ENCODE results near the gene GSAP.

GSAP gene

GRCh38 chr7:77327067-77327931, 88.8 kb downstream of the GSAP start:
- no peak for DNase-seq (ENCODE audit: low spot score)

DNA sequence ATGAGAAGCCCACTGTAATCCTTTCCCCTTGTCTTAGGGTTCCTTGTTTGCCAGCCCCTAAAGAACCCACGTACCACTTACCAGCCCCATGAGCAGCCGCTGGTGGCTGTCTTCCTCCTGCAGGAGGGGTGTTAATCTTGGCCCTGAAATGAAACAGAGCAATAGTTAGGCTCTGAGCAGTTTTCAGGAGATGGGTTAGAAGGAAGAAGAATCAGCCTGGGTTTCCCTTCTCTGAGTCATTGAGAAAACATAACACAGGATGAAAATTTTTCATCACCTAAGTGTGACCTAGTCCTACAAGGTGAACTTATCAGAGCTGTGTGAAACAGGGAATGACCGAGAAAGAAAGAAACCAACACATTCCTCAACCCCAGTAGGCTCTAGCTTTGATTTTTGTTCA, 90.0 kb downstream of the GSAP start:
- no peak for DNase-seq (ENCODE audit: low spot score)

DNA sequence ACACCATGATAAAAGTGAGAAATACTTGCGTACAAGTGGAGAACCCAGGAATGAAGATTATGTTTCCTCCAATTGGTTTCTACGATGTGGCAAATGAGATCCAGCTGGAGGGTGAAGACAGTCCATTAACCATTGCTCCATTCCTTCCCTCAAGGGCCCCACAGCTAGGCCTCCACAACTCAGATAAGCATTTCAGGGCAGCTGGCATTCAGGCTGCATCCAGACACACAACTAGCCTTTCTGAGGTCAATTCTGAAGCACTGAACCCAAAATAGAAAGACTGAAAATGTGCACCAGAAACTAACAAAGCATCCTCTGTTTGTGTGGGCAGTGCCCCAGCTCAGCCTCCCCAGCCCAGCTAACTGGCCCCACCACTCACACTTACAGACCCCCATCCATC, 94.8 kb downstream of the GSAP start:
- DNase-seq (ENCODE audit: low spot score): no peak

DNA sequence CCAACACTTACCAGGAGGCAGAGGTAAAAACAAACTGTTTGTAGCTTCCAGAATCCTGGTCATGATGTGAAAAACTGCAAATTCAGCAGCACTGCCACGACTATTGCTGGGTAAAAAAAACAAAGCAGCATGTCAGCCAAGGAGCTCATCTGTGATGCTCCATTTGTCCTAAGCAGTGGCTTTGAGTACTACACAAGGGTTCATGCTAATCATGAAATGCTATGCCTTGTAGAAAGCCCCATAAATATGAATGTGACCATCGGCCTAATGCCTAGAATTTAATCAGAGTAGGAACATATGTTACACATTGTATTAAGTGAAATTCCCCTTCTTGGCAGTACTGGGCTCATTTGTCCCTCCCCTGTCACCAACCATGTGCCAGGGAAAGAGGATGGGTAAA, 95.4 kb downstream of the GSAP start:
- no peak for DNase-seq (ENCODE audit: low spot score)

- no peak for DNase-seq (ENCODE audit: low spot score)
Observed at GRCh38 chr7:77320137-77320536, 96.0 kb downstream of the GSAP start.

DNA sequence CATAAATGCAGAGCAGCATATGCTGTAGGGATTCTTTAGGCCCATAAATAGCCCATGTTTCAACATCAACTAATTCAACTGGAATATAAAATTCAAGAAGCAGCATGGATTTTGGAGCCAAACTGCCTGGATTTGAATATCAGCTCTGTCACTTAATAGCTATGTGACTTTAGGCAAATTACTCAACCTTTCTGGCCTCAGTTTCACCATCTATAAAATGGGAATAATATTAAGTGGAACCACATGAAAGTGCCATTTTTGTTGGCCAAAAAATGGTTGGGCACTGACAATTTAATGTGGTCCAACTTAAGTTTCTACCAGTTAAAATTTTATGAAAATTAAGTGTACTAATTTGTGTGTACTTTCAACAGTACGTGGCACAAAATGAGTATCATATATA, 98.1 kb downstream of the GSAP start:
- no peak for DNase-seq (ENCODE audit: low spot score)

- no peak for DNase-seq (ENCODE audit: low spot score)
Observed at GRCh38 chr7:77316219-77316978, 99.8 kb downstream of the GSAP start.

DNA sequence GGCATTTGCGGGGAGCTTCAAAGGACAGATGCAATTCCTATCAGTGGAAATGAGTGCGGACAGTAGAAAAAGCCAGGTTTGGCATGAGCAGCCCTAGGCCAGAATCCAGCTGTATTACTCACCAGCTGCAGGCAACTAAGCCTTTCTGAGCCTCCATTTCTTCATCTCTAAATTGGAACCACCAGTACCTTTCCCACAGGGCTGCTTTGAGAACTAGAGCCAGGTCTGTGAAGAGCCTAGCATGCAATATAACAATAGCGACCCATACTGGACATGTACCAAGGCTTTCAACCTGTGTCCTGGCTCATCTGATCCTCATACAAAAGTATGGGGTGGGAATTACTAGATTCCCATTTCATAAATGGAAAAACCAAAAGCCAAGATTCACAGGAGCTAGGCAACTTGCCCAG, 101.0 kb downstream of the GSAP start:
- no peak for DNase-seq (ENCODE audit: low spot score)

DNA sequence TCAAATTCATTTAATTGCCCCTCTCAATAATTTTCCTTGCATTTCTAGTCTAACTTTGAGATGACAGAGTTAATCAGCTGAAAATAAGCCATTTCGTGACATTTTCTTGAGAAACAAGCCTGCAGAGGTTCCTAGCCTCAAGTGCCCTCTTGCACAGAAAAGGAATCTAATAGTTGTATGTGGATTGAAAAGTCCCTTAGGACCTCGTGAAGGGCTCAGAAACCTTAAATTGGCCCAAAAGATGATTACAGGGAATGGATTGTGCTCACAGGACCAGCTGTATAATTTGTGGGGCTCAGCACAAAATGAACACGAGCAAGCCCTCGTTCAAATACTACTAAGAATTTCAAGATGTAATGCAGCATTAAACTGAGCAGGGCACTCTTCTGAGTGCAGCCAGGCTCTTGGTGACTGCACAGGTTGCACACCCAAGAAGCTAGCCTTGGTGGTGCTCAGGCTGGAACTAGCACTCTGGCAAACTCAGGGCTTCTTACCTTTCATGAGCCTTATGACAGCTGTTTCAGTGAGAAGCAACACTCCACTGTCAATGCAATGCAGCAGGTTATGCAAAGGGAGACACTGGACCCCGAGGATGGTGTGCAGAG, 102.2 kb downstream of the GSAP start:
- no peak for DNase-seq (ENCODE audit: low spot score)

- DNase-seq (ENCODE audit: low spot score): no peak
Observed at GRCh38 chr7:77313085-77313484, 103.1 kb downstream of the GSAP start.

DNA sequence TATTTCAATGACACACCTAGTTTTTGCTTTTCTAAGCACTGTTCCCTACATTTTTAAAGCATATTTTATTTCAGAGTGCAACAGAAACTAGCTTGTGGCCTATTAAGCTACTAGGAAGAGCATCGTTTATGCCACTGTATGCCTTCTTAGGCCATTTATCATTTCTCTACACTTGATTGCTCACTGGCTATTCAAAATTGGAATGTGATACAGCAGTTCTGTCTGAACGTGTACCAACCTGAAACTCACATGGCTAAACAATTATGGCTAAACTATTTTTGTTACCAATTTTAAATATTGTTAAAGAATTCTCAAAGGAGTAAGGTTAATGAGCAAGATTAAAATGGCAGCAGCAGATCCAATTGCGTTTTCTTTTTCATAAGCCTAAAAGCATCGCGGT, 105.2 kb downstream of the GSAP start:
- DNase-seq (ENCODE audit: low spot score): no peak

DNA sequence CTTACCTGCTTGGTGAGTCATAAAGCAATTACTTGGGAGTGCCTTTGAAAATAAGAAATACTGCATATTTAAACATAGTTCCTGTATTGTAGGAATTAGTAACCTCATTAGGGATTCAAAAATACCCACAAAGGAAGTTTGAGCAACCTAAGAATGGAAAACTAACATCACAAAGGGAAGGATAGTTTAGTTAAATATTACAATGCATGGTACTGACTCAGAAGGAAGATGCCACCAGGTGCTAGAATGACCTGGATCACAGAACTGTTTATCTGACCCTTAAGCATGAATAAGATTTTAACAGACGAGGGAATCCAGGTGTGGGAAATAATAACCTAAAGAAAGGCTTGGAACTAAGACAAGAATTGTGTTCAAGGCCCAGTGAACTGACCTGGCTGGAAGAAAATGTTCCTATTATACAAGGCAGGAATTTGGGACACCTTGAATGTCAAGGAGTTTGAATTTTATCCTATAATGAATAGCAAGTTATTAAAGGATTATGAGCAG, 106.4 kb downstream of the GSAP start:
- DNase-seq (ENCODE audit: low spot score): no peak

GRCh38 chr7:77308792-77309191, 107.4 kb downstream of the GSAP start:
- DNase-seq (ENCODE audit: low spot score): no peak

DNA sequence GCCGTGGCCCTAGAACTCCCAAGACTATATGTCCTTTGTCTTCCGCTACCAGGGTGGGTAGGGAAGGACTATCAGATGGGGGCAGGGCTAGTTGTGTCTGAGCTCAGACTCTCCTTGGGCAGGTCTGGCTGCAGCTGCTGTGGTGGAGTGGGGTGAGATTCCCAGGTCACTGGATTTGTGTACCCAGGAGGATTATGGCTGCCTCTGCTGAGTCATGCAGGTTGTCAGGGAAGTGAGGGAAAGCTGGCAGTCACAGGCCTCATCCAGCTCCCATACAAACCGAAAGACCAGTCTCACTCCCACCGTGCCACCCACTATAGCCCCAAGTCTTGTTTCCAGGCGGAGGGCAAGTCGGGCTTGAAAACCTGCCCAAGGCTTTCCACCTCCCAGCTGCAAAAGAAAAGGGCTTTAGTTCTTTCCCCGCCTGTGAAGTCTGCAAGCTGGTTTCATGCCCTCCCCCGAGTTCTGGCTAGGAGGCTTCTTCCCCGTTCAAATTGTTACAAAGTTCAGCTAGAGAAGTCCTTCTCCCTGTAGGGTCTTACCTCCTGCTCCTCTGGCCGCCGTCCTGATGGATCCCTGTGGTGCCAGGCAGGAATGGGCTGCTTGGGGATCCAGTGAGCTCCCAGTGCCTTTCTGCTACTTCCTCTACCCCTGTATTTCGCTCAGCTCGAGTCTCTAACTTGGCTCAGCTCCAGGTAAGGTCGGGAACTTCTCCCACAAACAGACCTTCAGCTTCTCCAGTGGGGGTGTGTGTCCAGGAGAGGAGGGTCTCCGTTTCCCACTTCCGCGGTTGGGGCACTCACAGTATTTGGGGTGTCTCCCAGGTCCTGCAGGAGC, 109.7 kb downstream of the GSAP start:
- DNase-seq (ENCODE audit: low spot score): no peak

DNA sequence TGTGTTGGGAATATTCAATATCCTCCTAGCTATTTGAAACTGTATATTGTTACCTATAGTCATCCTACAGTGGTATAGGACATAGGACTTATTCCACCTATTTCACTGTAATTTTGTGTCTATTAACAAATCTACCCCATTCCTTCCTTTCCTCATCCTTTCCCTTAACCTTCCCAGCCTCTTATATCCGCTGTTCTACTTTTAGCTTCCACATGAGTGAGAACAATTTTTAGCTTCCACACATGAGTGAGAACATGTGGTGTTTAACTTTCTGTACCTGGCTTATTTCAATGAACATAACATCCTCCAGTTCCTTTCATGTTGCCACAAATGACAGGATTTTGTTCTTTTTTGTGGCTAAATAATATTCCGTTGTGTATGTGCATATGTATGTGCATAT, 120.6 kb downstream of the GSAP start:
- DNase-seq (ENCODE audit: low spot score): no peak

GRCh38 chr7:77293046-77293445, 123.1 kb downstream of the GSAP start:
- no peak for DNase-seq (ENCODE audit: low spot score)

DNA sequence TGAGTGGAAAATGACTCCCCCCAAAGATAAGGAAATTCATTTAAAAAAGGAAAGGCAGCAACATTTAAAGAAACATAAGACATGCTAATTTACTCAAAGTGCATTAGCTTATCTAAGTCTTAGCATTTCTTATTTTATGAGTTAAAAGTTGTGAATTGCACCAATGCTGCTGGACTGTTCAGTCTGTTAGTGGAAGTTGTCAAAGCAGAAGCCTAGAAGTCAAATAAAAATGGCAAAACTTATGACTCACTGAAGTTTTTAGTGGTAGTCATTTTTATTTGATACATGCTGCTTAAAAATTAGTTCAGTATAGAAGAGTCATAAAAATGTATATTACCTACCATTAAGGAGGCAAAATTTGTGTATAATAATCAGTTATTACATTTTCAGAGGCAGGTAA, 125.7 kb downstream of the GSAP start:
- DNase-seq (ENCODE audit: low spot score): no peak

DNA sequence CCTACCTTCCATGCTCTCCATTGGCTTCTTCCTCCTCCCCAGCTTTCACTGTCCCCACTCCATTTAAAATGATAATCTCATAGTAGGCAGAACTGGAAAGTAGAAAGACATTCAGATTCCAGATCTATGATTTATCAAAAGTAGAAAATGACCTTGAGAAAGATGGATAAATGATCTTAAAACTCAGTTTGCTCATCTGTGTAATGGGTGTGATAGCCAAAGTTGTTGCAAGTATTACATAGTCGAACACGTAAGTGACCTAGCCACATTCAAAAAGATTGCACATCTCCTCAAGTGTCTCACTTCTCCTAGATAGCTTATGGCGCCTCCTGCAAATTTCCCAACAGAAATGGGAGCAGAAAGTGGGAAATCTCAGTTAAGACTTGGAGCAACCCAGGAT, 126.8 kb downstream of the GSAP start:
- DNase-seq (ENCODE audit: low spot score): no peak

DNA sequence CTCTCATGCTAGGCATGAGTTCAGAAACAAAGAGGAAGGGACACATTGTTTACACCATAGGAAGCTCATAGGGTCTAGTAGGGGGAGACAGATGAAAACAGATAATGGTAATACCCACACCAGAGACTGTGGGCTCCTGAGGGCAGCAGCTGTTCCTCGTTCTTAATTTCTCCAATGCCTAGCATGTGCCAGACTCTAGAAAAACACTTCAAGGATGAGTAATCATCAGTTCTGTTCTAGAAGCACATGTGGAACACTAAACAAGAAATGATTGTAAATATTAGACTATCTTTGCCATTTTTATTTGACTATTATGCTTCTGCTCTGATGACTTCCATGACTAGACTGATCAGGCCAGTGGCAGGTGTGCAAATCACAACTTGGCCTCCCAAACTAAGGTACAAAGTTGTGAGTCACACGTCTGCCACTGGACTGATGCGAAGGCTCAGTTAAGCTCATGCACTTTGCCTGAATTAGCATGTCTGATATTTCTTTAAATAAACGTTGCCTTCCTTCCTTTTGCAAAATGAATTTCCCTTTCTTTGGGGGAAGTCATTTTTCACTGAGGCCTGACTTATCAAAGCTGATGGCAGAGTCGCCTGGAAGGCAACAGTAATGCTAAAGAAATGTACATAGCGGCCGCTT, 127.4 kb downstream of the GSAP start:
- DNase-seq (ENCODE audit: low spot score): no peak

- DNase-seq (ENCODE audit: low spot score): no peak
Observed at GRCh38 chr7:77284616-77285015, 131.5 kb downstream of the GSAP start.

DNA sequence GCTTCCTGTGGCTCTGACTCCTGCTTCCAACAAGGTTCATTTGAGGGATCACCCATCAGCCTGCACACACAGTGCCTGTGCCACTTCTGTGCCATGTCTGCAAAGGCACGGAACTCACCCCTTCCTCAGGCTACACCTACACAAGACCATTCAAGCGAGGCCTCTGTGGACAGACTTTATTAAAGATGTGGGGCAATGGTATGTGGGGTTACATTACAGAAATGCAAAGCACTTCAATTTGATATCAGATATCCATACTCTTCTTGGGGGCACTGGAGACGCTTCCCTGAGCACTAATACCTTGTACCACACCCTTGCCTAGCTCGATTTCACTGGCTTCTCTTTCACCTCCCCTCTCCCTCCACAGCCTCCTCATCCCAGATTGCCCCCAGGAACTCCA, 132.1 kb downstream of the GSAP start:
- no peak for DNase-seq (ENCODE audit: low spot score)

Measured in ecto neural progenitor cell (in vitro differentiated cells).